Esophagus (tissue), 2 donors: Measurements from ENCODE around the gene HNF4A. TPM values are rescaled to one million over a fixed set of nuclear protein-coding genes. Genes with fewer than 3 reads are reported as not detected.
"Not testable (repeated sequence)": the region's sequence is repeated elsewhere in the genome, so short reads cannot be mapped to it uniquely, and the experiment has no call there.

ENCODE experiments used
- H3K27ac ChIP-seq, 2 donors: one replicate each; pipeline ENCODE4 v1.5.1; 2013; ENCODE audit warnings: low read depth in 2 of 2, mild to moderate bottlenecking in 2 of 2, inconsistent platforms in 1 of 2, low read length in 1 of 2, moderate library complexity in 1 of 2
- H3K27me3 ChIP-seq, 2 donors: one replicate each; pipeline ENCODE4 v1.6.1; 2013; ENCODE audit warnings: low read length in 2 of 2, control low read depth in 1 of 2, mild to moderate bottlenecking in 1 of 2; ENCODE audit not compliant: insufficient read depth in 2 of 2, control insufficient read depth in 1 of 2
- H3K36me3 ChIP-seq, 2 donors: one replicate each; pipeline ENCODE4 v1.6.1; 2013; ENCODE audit warnings: low read length in 1 of 2; ENCODE audit not compliant: control insufficient read depth in 2 of 2, insufficient read depth in 2 of 2
- H3K4me1 ChIP-seq, 2 donors: one replicate each; pipeline ENCODE4 v1.6.1; 2013; ENCODE audit warnings: low read length in 1 of 2; ENCODE audit not compliant: control insufficient read depth in 2 of 2, insufficient read depth in 2 of 2
- H3K4me3 ChIP-seq, 2 donors: one replicate each; pipeline ENCODE4 v1.5.1; 2013; ENCODE audit warnings: low read length in 2 of 2, mild to moderate bottlenecking in 2 of 2, low read depth in 1 of 2, moderate library complexity in 1 of 2
- H3K9me3 ChIP-seq, 2 donors: one replicate each; pipeline ENCODE4 v1.6.1; 2013; ENCODE audit warnings: mild to moderate bottlenecking in 2 of 2, low read depth in 1 of 2, low read length in 1 of 2, moderate library complexity in 1 of 2; ENCODE audit not compliant: control insufficient read depth in 2 of 2, insufficient read depth in 1 of 2
- WGBS, 2 donors: extraction: QIAGEN DNeasy Blood & Tissue Kit; methylation state at CpG; one replicate each; pipeline ENCODE4 v1.1.7; 2013; 5-methylcytosine and 5-hydroxymethylcytosine counted together
- polyA plus RNA-seq, 2 donors: library from polyadenylated mRNA; stranded (reverse); fragments of 200-250 nt; gene quantifications; one replicate each; pipeline ENCODE4 v1.2.3, GENCODE V29; 2013
- donor health status: healthy with polysubstance abuse.
- donor health status: Bipolar disorder and iron deficiency.

Gene HNF4A
- polyA plus RNA-seq, 2 donors: 0.02 TPM

GRCh38 chr20:44327748-44328147, 27.8 kb upstream of the HNF4A start:
- H3K4me1 ChIP-seq, H3K36me3 ChIP-seq, H3K9me3 ChIP-seq, H3K27me3 ChIP-seq, H3K4me3 ChIP-seq, H3K27ac ChIP-seq: not testable (repeated sequence)
- 84 to 87% methylated on average over 7 of the region's 7 CpGs for WGBS, 2 donors

GRCh38 chr20:44328428-44328827, 27.1 kb upstream of the HNF4A start:
- no peaks in the 10 kb centered on the region for H3K9me3 ChIP-seq
- no peaks in the 10 kb centered on the region for H3K36me3 ChIP-seq
- H3K4me3 ChIP-seq: no peak overlapping the region
- peaks cover 0 to 3% of the 10 kb centered on the region in 2 donors for H3K27me3 ChIP-seq
- H3K4me1 ChIP-seq: peaks cover 4 to 5% of the 10 kb centered on the region in 2 donors
- 77 to 84% methylated on average over 4 of the region's 4 CpGs for WGBS, 2 donors
- no peak overlapping the region for H3K27ac ChIP-seq

DNA sequence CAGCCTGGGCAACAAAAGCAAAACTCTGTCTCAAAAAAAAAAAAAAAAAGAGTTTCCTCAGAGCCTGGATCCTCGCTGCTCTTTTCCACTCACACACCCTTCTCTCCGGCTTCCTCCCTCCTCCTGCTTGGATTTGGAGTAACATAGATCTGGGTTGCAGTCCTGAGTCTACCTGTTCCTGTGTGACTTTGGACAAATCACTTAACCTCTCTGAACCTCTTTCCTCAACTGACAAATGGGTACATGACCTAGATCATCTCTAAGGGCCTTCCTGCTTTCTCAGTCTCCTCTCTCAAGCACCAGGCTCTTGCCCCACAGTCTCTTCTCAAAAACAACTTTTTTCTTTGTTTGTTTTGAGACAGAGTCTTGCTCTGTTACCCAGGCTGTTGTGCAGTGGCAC, 24.3 kb upstream of the HNF4A start:
- H3K9me3 ChIP-seq: no peaks in the 10 kb centered on the region
- H3K4me1 ChIP-seq: peaks cover 0 to 5% of the 10 kb centered on the region in 2 donors
- no peak overlapping the region for H3K4me3 ChIP-seq
- WGBS, 2 donors: 84 to 88% methylated on average over 2 of the region's 2 CpGs
- H3K27ac ChIP-seq: no peak overlapping the region
- H3K36me3 ChIP-seq: no peaks in the 10 kb centered on the region
- H3K27me3 ChIP-seq: peaks cover 0 to 3% of the 10 kb centered on the region in 2 donors

DNA sequence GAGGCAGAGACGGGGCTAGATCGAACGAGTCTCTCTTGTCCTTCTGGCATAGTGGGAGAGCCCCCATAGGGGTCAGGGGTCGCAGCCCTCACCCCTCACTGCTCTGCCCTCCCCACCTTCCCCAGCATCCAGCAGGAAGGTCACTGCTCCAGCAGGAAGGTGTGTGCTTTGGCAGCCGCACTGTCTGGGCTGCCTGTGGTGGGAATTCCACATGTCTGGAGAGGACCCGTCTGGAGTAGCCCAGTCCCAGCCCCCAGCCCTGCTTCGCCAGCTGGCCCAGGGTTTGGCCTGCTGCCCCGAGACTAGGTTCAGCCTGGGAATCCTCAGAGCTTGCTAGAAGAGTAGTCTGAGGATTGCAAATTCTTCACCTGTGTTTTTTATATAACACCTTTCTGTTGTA, 21.2 kb upstream of the HNF4A start:
- Histone ChIP-seq H3K4me1 (no peaks in the 10 kb centered on the region), H3K9me3 (no peaks in the 10 kb centered on the region), H3K27ac (no peak overlapping the region), H3K4me3 (no peak overlapping the region), H3K27me3 (no peaks in the 10 kb centered on the region), H3K36me3 (no peaks in the 10 kb centered on the region)
- 34 to 42% methylated on average over 8 of the region's 8 CpGs for WGBS, 2 donors

DNA sequence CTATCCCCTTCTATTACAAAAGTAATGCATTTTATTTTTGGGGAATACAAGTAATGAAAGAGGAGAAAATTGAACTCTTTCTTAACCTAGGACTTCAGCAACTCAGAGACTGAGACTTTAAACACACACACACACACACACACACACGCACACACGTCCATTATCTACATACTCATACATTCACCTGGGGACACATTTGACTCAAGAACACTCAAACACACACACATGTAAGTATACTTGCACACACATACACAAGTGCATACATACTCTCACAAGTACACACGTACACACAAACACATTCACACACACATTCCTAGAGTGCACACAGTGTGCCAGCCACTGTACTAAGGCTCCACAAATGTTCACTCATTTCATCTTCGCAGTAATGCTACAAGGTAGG, 20.8 kb upstream of the HNF4A start:
- no peak overlapping the region for H3K4me3 ChIP-seq
- no peaks in the 10 kb centered on the region for H3K9me3 ChIP-seq
- H3K36me3 ChIP-seq: no peaks in the 10 kb centered on the region
- no peak overlapping the region for H3K27ac ChIP-seq
- H3K27me3 ChIP-seq: no peaks in the 10 kb centered on the region
- WGBS, 2 donors: 72 to 81% methylated on average over 4 of the region's 4 CpGs
- no peaks in the 10 kb centered on the region for H3K4me1 ChIP-seq

- Histone ChIP-seq H3K4me3 (no peak overlapping the region), H3K36me3 (no peaks in the 10 kb centered on the region), H3K27me3 (no peaks in the 10 kb centered on the region), H3K27ac (no peak overlapping the region), H3K9me3 (no peaks in the 10 kb centered on the region), H3K4me1 (no peaks in the 10 kb centered on the region)
- 87 to 91% methylated on average over 2 of the region's 2 CpGs for WGBS, 2 donors
Observed at GRCh38 chr20:44335675-44336074, 19.8 kb upstream of the HNF4A start.

DNA sequence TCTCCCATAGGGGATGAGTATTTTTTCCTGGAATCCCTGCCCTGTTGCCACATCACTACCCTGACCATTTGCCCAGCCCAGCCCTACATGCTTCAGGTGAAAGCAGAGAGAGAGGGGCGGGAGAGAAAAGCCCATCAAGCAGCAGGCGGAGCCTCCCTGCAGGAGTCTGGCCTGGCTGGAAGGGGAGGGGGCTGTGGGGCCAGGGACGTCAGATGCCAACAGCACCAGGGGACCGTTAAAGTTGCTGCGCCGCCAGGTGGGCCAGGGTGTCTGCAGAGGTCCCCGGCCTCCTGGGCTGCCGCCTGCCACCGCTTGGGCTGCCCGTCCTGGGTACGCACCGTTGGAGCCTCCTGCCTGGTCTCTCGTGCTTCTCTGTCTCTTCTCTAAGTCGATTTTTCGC, 19.4 kb upstream of the HNF4A start:
- no peaks in the 10 kb centered on the region for H3K9me3 ChIP-seq
- H3K4me1 ChIP-seq: no peaks in the 10 kb centered on the region
- no peak overlapping the region for H3K27ac ChIP-seq
- H3K27me3 ChIP-seq: no peaks in the 10 kb centered on the region
- no peaks in the 10 kb centered on the region for H3K36me3 ChIP-seq
- no peak overlapping the region for H3K4me3 ChIP-seq
- WGBS, 2 donors: 26 to 34% methylated on average over 12 to 15 of the region's 15 CpGs

GRCh38 chr20:44336725-44337380, 18.6 kb upstream of the HNF4A start, which contains the start of gene R3HDML:
Gene R3HDML (plus strand): TSS chr20:44337043. CDS start chr20:44337158, 115 bp downstream.
- no peaks in the 10 kb centered on the region for H3K4me1 ChIP-seq
- H3K27ac ChIP-seq: no peak within 1 kb of the TSS
- 84 to 88% methylated on average over 16 of the region's 16 CpGs for WGBS, 2 donors
- no peaks in the 10 kb centered on the region for H3K9me3 ChIP-seq
- H3K36me3 ChIP-seq: no peaks in the 10 kb centered on the region
- no peak within 1 kb of the TSS for H3K4me3 ChIP-seq
- H3K27me3 ChIP-seq: no peaks in the 10 kb centered on the region

DNA sequence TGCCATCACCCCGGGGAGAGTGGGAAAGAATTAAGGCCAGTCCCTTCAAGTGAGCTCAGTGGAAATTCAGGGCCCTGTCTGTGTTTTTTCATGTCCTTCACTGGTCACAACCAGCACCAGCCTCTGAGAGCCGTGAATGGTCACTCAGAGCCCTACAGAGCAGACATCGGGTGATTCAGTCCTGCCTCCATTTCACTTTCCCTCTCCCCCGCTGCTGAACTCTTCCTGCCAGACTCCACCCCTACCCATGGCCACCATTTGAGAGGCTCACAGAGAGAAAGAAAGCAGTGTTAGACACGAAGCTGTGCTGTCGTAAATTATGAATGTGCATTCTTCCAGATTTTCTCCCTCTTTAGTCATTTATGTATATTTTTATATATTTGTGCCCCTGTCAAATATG, 13.3 kb upstream of the HNF4A start:
- Histone ChIP-seq H3K36me3 (no peaks in the 10 kb centered on the region), H3K27ac (no peak overlapping the region), H3K9me3 (no peaks in the 10 kb centered on the region), H3K4me3 (no peak overlapping the region), H3K27me3 (no peaks in the 10 kb centered on the region), H3K4me1 (no peaks in the 10 kb centered on the region)
- WGBS, 2 donors: 59 to 65% methylated on average over 6 of the region's 6 CpGs

DNA sequence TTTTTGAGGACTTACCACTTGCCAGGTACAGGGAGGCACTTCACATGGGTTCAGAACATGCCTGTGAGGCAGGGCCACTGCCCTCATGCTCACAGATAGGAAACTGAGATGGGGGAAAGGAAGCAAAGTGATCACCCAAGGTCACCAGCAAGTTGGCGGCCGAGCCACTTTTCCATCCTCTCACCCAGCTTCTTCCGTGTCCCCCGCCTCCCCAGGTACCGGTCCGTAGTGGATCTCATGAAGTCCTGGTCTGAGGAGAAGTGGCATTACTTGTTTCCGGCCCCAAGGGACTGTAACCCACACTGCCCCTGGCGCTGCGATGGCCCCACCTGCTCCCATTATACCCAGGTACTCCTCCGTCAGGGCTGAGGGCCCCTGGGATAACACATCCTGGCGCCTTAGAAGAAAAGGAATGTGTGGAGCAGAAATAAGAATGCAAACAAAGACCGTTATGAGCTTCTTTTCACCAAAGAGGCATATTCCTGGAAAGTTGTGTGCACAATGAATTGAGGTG, 12.3 kb upstream of the HNF4A start:
- H3K27ac ChIP-seq: no peak overlapping the region
- H3K36me3 ChIP-seq: no peaks in the 10 kb centered on the region
- H3K27me3 ChIP-seq: no peaks in the 10 kb centered on the region
- H3K9me3 ChIP-seq: no peaks in the 10 kb centered on the region
- no peak overlapping the region for H3K4me3 ChIP-seq
- no peaks in the 10 kb centered on the region for H3K4me1 ChIP-seq
- 74 to 77% methylated on average over 12 of the region's 12 CpGs for WGBS, 2 donors
